Measurements from ENCODE around the gene ANKRD29.
A peak's percentile ranks its signal among the peaks of the same experiment; 100 is the strongest.
"Not testable (repeated sequence)": the region's sequence is repeated elsewhere in the genome, so short reads cannot be mapped to it uniquely, and the experiment has no call there.

The ANKRD29 gene

DNA sequence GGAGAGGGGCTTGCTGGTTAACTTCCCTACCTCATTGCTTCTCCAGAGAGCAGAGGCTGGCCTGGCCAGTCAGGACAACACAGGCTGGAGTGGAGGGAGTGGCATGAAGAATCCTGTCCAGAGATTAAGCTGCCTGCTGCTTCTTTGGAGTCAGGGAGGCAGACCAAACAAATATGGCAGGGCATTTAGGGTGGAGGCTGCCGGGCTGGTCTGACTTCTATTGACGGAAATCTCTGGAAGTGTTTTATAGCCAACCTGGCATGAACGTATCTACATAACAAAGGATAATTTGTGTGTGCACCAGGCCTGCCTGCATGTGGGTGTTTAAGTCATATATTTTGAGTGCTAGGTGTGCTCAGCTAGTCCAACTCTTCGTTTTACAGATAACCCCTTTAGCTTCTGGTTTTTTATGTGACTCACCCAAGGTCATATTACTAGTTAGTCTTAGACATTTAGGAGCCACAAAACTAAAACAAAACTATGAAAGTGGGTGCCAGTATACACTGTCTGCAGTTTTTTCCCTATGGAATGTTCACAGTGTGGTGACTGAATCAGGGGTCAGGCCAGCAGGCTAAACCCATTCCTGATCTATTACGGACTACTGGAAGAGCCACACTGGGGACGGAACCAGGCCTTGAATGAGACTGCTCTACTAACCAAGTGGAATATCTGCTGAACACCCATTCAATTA is 81.9 kb downstream of the ANKRD29 start:
- no peak for DNase-seq

DNA sequence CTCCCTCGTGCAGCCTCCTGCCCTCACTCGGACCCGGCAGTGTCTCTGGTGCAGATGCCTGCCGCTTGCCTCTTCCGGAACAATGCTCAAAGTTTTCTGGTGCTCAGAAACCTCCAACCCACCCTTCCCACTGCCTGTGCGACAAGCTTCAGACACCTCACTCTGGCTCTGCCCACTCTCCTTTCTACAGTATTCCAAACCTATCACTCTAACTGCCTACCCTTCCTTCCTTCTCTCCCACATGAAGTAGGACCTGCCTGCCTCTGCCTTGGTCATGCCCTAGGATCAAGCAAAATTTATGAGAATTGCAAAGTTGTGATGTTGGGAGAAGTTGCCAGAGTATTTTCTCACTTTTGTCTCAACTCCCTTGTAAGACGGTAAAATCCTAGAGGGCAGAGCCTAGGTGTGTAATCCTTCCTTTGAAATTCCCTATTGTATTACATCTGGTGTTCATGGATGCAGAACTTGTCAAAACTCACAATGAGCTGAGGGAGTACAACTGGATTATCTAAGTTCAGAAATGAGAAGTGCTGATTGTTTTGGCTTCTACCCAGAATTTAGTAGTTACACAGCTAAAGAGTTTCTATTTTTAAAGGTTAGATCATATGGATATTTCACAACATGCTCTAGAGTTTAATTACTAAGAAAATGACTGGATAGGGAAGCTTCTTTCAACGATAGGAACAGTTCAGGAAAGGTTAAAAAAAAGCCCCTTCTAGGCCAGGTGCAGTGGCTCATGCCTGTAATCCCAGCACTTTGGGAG is 83.6 kb downstream of the ANKRD29 start:
- no peak for DNase-seq

DNA sequence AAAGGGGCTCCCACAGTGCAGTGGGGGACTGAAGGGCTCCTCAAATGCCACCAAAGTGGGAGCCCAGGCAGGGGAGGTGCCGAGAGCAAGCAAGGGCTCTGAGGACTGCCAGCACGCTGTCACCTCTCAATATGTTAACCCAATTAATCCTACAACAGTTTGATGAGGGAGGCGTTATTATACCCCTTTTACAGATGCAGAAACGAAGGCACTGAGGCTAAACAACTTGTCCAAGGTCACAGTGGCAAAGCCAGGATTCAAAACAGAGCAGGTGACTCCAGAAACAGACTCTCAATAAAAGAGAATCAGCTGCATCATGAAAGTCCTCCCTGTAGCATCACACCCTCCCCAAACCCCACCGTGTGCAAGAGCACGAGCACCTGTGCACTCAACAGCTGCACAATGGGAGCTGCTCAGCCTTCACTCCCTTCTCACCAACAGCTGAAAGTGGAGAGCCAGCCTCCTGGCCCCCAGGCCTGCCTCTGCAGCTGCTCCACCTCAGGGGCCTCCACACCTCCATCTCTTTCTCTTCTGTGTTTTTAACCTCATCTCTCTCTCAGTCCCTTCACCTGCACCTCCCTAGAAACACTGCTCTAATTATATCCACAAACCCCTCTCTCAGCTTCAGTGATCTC is 84.5 kb downstream of the ANKRD29 start:
- no peak for DNase-seq

DNA sequence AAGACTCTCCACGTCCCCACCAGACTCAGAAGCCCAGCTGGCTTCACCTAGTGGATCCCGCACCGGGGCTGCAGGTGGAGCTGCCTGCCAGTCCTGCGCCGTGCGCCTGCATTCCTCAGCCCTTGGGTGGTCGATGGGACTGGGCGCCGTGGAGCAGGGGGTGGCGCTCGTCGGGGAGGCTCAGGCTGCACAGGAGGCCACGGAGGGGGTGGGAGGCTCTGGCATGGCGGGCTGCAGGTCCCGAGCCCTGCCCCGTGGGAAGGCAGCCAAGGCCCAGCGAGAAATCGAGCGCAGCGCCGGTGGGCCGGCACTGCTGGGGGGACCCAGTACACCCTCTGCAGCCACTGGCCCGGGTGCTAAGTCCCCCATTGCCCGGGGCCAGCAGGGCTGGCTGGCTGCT is 85.2 kb downstream of the ANKRD29 start:
- DNase-seq = not testable (repeated sequence)

DNA sequence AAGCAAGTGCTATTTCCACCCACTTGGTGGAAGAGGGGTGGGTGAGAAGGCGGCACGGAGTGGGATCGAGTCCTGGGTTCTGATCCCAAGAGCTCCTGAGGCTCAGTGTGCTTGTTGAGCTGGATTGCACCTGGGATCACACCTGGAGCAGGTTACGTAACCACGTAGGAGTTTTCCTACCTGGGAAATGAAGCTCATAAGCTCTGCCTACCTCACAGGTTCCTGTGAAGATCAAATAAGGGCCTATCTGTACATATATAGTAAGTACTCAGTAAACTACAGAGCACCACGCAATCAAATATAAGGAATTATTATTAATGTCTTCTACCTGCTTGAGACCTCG is 87.4 kb downstream of the ANKRD29 start:
- no peak for DNase-seq

DNA sequence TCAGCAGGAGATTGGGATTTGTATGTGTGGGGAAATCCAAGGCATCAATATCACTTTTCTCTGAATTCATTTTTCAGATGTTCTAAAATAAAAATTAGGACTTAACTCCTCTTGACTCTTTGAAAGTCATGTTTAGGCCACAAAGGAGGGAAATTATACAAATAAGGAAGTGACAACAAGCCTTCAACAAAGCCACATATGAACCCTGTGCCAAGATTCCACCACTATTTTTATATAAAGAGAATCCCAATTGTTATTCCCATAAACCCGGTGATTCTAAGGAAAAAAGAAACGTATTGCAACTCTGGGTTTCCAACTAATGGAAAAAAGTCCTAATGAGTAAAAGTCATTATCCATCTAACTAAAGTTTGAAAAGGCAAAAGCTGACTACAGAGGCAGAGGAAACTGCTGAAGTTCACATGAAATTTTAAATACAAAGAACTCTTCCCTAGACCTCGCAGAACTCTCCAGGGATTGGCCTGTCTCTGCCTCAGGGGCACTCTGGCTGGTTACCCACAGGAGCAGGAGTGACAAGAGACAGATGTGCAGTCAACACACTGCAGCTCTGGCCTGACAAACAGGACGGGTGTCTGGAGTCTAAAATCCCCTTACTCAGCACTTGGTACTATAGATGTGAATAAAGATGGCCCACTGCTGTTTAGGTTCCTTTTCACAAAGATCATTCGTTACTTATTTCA is 88.0 kb downstream of the ANKRD29 start:
- DNase-seq = peak; percentile 10

DNA sequence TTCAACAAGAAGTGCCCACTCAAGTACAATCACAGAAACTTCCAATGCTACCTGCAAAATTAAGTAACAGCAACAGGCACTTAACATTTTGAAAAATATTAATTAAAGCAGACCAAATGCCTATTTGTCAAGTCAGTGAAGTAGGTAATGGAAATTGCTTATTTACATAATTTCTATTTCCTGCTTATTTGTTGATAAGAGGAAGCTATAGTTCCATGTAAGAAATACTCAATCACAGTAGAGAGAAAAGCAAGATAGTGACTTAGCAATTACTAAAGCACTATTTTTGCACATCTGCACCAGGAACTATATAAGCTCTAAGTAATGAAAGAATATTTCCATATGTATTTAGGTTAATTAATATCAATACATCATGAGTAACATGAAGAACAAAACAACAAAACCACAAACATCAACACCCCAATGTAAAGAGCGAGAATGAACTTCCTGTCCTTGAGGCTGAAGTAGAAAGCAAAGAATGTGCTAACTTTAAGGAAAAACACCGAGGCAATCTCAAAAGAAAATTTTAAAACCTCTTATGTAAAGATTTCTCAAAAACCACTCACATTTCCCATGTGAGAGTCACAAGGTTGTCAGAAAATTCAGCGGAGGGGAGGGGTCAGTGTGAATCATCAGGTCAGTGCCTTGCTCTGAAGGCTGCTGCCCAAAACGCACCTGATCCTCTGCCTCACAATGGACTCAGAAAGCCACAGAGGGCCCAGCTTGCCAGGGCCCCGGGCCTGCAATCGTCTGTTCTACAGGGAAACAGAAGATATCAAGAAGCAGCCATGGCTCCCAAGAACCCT is 88.9 kb downstream of the ANKRD29 start:
- peak; percentile 63 for DNase-seq

DNA sequence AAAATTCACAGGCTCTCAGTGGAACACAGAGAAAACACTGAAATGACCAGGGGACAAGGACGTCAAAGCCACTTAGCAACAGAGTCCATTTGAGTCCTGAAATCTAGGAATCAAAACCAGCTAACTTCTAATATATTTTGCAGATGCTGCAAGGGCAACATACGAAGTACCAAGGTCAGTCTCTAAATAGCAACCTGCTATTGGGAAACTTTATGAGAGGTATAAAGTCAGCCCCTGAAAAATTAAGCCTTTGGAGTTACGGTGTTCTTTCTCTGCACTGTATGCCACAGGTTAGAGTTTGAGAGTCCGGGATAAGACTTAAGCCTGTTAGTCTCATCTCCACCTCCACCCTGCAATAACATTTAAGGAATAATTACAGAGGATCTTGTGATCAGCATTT is 89.7 kb downstream of the ANKRD29 start:
- no peak for DNase-seq

DNA sequence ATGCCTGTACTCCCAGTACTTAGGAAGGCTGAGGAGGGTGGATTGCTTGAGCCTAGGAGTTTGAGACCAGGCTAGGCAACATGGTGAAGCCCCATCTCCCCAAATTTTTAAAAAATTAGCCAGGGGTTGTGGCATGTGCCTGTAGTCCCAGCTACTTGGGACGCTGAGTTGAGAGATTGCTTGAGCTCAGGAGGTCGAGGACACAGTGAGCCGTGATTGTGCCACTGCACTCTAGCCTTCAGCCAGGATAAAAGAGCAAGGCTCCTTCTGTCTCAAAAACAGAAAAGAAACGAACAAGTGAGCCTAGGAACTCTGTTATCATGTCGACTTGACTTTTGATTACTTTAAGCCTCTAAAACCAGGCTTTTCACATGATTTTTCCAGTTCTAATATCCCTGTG is 90.1 kb downstream of the ANKRD29 start:
- DNase-seq = no peak

DNA sequence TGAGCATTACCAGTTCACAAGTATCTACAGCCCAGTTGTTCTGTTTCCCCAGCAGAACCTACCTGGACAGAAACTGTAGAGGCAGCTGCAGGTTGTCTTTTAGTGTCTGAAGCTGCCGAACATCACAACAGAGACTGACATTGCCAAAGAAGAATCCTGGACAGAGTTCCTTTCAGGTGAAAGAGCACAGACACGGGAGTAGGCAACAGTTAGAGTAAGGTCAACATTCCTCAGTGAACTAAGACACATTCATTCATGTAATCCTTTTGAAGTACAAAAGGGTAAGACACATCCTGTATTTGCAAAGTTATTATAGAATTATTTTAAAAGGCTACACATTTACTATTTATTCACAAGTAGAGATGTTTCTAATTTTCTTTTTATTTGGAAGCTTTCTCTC is 90.7 kb downstream of the ANKRD29 start:
- no peak for DNase-seq

DNA sequence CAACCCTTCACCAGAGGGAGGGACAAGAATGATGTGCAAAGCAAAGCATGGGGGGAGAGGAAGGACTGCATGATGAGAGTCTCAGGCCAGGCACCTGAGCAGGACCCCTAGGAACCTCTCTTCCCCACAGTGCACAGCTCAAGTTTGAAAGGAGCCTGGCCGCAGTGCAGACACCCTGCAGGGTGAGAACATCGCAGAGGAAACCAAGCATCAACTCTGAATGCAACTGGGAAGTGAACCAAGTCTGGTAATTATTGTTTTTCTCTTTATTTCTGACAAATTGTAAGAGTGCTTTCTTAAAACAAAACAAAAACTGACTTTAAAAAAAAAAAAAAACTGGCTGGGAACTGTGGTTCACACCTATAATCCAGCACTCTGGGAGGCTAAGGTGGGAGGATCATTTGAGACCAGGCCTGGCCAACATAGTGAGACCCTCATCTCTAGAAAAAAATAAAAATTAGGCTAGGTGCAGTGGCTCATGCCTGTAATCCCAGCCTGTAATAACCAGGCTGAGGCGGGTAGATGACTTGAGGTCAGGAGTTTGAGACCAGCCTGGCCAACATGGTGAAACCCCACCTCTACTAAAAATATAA is 91.7 kb downstream of the ANKRD29 start:
- DNase-seq = no peak

DNA sequence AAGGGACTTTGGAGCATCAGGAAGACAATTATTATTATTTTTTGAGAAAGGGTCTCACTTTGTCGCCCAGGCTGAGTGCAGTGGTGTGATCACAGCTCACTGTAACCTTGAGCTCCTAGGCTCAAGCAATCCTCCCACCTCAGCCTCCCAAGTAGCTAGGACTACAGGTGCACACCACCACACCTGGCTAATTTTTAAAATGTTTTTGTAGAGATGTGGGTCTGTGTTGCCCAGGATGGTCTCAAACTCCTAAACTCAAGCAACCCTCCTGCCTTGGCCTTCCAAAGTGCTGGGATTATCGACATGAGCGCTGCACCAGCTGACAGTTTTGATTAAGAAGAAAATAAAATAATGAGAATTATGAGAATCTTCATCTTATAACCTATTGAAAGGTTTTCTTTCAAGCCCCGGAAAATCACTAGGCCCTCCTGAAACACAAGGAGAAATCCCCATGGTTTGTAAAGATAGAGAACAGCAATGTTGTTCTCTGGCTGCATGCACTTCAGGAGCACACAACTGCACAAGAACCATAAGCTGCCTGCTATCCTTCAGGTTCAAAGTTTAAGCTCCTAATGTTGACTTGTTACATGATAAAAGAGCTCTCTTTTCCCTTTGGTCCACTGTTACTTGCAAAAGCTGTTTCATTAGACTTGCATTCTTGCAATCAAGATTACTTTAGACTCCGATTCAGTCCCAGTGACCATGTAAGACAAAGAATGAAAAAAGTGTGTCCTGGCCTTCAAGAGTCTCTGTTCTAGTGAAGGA is 93.2 kb downstream of the ANKRD29 start:
- DNase-seq = no peak

DNA sequence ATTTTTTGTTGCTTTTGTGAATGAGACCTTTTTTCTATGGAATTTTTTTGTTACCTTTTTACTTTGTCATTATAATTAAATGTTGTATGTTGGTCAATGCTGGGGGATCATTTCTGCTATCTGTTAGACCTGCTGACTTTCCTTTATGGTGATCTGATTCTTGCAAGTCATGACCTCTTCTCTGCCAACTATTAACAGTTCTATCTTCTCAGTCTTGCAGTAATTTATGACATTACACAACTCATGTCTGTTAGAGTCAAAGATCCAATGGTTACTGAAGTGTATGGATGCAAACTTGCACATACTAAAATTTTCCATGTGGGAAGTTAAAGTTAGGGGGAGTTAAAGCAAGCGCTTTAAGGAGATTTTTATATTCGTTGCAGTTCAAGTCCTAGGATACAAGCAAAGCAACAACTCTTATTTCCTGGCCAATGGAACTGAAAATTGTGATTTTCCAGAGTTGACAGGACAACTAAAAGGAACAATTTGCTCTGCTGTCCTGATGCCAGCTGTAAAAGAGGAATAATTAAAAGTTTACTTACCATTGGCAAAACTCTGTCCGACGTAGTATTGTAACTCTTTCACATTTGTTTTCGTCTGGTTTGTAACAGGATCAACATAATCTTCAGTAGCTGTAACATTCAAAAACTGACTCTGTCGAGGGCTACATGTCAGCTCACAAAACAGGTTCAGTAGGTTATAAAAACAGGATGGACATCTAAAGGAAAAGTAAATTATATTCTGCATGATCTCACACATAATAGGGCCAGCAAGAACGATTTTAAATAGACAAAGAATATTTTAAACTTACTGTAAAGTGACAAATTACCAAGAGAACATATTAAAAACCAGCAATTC is 94.2 kb downstream of the ANKRD29 start:
- no peak for DNase-seq

DNA sequence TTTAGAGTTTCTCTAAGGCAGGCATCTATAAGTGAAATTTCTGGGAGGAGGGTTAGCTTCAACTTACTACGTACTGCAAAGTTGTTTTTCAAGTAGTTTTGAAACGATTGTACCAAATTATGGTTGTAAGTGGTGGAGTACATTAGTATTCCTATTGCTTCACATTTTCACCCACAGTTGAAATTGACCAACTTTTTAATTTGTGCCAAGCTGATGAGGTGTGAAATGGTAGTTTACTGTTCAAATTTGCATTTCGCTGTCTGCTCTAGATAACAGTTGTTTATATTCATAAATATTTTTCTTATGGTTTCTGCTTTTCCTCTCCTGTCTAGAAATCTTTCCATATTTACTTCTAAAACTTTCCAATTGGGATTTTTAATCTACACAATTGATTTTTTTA is 95.0 kb downstream of the ANKRD29 start:
- DNase-seq = no peak

DNA sequence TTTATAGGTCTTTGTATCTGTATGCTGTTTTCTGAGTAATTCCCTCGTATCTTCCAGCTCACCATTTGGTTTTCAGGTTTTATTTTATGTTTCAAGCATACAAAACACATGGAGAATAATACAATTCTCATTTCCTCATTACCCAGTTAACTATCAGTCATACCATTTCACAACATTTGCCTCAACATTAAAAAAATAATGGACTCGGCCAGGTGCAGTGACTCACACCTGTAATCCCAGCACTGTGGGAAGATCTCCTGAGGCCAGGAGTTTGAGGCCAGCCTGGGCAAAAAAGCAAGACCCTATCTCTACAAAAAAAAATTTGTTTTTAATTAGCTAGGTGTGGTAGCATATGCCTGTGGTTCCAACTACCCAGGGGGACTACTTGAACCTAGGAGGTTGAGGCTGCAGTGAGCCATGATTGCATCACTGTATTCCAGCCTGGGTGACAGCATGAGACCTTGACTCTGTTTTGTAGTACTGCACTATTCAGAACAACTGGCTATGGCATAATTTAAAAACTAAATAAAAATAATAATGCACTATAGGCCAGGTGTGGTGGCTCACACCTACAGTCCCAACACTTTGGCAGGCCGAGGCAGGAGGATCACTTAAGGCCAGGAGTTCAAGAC is 96.7 kb downstream of the ANKRD29 start:
- DNase-seq = no peak

DNA sequence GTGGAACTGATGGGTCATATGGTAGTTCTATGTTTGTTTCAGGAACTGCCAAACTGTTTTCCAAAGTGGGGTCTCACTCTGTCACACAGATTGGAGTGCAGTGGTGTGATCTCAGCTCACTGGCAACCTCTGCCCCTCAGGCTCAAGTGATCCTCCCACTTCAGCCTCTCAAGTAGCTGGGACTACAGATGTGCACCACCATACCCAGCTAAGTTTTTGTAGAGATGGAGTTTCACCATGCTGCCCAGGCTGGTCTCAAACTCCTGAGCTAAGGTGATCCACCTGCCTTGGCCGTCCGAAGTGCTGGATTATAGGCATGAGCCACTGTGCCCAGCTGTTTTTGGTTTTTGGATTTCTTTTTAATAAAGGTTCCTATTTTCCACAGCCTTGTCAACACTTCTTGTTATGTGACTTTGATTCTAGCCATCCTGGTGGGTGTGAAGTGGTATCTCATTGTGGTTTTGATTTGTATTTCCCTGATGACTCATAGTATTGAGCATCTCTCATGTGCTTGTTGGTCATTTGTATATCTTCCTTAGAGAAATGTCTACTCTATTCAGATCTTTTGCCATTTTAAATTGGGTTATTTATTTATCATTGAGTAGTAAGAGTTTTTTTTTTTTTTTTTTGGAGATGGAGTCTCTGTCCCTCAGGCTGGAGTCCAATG is 99.2 kb downstream of the ANKRD29 start:
- DNase-seq = no peak

DNA sequence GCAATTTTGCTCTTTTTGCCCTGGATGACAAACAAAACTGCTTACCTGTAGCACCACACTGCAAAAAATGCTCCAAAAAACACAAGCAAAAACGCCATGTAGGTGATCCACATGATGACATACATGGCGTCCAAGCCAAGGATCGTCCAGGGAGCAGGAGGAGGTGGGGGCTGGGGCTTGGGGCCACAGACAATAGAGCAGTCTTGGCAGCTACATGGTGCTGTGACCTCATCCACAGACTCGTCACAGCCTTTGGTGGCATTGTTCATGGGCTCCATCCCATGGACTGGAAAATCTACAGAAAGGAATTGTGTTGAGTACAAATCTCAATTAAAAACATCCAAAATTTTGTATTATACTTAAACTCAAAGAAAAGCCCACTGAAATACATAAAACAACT is 102.5 kb downstream of the ANKRD29 start:
- no peak for DNase-seq

DNA sequence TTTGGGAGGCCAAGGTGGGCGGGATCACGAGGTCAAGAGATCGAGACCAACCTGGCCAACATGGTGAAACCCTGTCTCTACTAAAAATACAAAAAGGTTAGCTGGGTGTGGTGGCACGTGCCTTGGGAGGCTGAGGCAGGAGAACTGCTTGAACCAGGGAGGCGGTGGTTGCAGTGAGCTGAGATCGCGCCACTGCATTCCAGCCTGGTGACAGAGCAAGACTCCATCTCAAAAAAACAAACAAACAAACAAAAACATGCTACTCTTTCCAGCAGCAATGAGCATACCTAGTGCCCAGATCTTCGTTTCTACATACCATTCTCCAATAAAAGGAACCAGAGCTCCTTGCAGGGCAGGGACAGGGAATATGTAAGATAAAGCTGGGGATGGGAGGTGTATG is 105.2 kb downstream of the ANKRD29 start:
- DNase-seq = not testable (repeated sequence)

DNA sequence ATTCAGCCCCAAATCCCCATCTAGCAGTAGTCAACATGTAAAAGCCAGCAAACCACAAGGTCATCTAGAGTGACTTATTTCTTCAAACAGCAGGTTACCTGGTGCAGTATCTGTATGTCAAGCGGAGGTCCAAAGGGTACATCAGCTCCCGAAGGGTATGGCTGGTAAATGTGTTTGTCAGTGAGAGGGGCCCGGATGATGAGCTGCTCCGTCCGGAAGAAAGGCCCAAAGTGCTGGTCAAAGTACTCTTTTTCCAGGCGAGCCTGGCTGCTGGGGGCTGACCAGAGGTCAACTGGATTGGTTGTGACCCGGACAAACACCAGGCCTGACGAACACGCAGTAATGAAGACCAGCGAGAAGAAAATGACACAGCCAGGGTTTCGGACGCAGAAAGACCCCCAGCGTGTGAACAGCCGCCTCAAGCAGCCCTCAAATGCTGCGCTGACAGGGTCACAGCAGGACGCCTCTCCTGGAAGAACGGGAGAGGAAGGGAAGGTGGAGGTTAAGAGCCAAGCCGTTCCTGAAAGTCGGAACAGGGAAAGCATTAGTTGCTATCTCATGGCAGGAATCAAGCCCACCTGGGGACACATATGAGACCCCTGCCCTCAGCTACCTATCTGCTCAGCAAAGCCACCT is 106.4 kb downstream of the ANKRD29 start:
- no peak for DNase-seq
